Measurements from ENCODE around the gene AIP.
A peak's percentile ranks its signal among the peaks of the same experiment; 100 is the strongest.
"Not testable (repeated sequence)": the region's sequence is repeated elsewhere in the genome, so short reads cannot be mapped to it uniquely, and the experiment has no call there.

Gene AIP

GRCh38 chr11:67472882-67473281 is 9.9 kb upstream of the AIP start:
- Histone ChIP-seq H4K20me1 (ENCODE audit: insufficient read depth, low read length) (no peaks in the 10 kb centered on the region), H3K4me3 (ENCODE audit: low read length) (no peak overlapping the region), H2AFZ (ENCODE audit: low read depth, low read length) (no peak overlapping the region), H3K4me2 (ENCODE audit: low read length) (no peak overlapping the region), H3K27ac (ENCODE audit: low read length) (no peak overlapping the region), H3K4me1 (ENCODE audit: low read length) (peaks cover 31% of the 10 kb centered on the region), H3K27me3 (ENCODE audit: low read depth, low read length) (no peaks in the 10 kb centered on the region), H3K9ac (ENCODE audit: low read length) (no peak overlapping the region), H3K79me2 (ENCODE audit: low read length) (peaks cover 7% of the 10 kb centered on the region; the same call in 1 of the 2 replicates), H3K36me3 (replicated peaks; ENCODE audit: low read depth, low read length) (no peaks in the 10 kb centered on the region), H3K9me3 (ENCODE audit: insufficient read depth, low read length) (no peaks in the 10 kb centered on the region)
- TF ChIP-seq EZH2phosphoT487 (IDR thresholded peaks at IDR 0.05; ENCODE audit: low read depth) = no peak
- TF ChIP-seq, protein P1, sequence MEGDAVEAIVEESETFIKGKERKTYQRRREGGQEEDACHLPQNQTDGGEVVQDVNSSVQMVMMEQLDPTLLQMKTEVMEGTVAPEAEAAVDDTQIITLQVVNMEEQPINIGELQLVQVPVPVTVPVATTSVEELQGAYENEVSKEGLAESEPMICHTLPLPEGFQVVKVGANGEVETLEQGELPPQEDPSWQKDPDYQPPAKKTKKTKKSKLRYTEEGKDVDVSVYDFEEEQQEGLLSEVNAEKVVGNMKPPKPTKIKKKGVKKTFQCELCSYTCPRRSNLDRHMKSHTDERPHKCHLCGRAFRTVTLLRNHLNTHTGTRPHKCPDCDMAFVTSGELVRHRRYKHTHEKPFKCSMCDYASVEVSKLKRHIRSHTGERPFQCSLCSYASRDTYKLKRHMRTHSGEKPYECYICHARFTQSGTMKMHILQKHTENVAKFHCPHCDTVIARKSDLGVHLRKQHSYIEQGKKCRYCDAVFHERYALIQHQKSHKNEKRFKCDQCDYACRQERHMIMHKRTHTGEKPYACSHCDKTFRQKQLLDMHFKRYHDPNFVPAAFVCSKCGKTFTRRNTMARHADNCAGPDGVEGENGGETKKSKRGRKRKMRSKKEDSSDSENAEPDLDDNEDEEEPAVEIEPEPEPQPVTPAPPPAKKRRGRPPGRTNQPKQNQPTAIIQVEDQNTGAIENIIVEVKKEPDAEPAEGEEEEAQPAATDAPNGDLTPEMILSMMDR (IDR thresholded peaks at IDR 0.05; ENCODE audit: low read depth, low read length) = no peak

GRCh38 chr11:67476692-67477091 is 6.1 kb upstream of the AIP start:
- H2AFZ ChIP-seq (ENCODE audit: low read depth, low read length); H3K9me3 ChIP-seq (ENCODE audit: insufficient read depth, low read length); H3K4me1 ChIP-seq (ENCODE audit: low read length); H3K4me2 ChIP-seq (ENCODE audit: low read length); H4K20me1 ChIP-seq (ENCODE audit: insufficient read depth, low read length); H3K9ac ChIP-seq (ENCODE audit: low read length); H3K36me3 ChIP-seq (replicated peaks; ENCODE audit: low read depth, low read length); H3K4me3 ChIP-seq (ENCODE audit: low read length); H3K27me3 ChIP-seq (ENCODE audit: low read depth, low read length); H3K27ac ChIP-seq (ENCODE audit: low read length); H3K79me2 ChIP-seq (ENCODE audit: low read length): not testable (repeated sequence)

DNA sequence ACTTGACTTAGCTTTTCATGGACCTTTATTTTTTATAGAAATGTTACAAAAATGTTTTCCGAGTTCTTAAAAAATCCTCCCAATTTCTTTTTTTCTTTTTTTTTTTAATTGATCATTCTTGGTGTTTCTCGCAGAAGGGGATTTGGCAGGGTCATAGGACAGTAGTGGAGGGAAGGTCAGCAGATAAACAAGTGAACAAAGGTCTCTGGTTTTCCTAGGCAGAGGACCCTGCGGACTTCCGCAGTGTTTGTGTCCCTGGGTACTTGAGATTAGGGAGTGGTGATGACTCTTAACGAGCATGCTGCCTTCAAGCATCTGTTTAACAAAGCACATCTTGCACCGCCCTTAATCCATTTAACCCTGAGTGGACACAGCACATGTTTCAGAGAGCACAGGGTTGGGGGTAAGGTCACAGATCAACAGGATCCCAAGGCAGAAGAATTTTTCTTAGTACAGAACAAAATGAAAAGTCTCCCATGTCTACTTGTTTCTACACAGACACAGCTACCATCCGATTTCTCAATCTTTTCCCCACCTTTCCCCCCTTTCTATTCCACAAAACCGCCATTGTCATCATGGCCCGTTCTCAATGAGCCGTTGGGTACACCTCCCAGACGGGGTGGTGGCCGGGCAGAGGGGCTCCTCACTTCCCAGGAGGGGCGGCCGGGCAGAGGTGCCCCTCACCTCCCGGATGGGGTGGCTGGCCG is 5.3 kb upstream of the AIP start:
- not testable (repeated sequence) for H3K4me2 ChIP-seq (ENCODE audit: low read length); H3K36me3 ChIP-seq (replicated peaks; ENCODE audit: low read depth, low read length); H3K79me2 ChIP-seq (ENCODE audit: low read length); H4K20me1 ChIP-seq (ENCODE audit: insufficient read depth, low read length); H3K27ac ChIP-seq (ENCODE audit: low read length); H3K4me1 ChIP-seq (ENCODE audit: low read length); H3K27me3 ChIP-seq (ENCODE audit: low read depth, low read length); H3K9me3 ChIP-seq (ENCODE audit: insufficient read depth, low read length); H2AFZ ChIP-seq (ENCODE audit: low read depth, low read length); H3K9ac ChIP-seq (ENCODE audit: low read length); H3K4me3 ChIP-seq (ENCODE audit: low read length)

DNA sequence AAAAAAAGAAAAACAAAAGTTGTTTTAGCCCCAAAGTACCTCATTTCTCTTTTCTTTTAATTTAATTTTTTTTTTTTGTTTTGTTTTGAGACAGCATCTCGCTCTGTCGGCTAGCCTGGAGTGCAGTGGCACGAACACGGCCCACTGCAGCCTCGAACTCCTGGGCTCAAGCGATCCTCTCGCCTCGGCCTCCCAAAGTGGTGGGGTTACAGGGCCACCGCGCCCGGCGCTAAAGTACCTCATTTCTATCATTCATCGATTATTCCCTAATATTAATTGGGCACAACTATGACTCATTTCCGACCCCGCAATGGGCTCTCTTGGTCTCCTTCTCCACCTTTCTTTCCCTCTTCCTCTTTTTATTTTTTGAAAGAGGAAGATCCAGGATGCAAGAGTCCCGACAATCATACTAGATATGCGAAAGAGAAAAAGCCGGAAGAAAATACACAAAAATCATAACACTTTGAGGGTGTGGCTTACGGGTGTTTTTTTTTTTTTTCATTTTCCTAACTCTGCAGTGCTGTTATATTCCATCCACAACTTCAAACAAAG is 475 bp upstream of the AIP start:
- Histone ChIP-seq H3K9ac (ENCODE audit: low read length) (peak overlapping the region; percentile 68), H3K4me1 (ENCODE audit: low read length) (peaks cover 49% of the 10 kb centered on the region), H3K27me3 (ENCODE audit: low read depth, low read length) (0 out of 2 replicates have a peak, but pooled peaks cover 5% of the 10 kb centered on the region), H3K9me3 (ENCODE audit: insufficient read depth, low read length) (no peaks in the 10 kb centered on the region), H2AFZ (ENCODE audit: low read depth, low read length) (peak overlapping the region; percentile 25), H4K20me1 (ENCODE audit: insufficient read depth, low read length) (peaks cover 6% of the 10 kb centered on the region; the same call in 1 of the 2 replicates), H3K27ac (ENCODE audit: low read length) (peak overlapping the region; percentile 82), H3K79me2 (ENCODE audit: low read length) (peaks cover 35% of the 10 kb centered on the region), H3K36me3 (replicated peaks; ENCODE audit: low read depth, low read length) (peaks cover 7% of the 10 kb centered on the region), H3K4me2 (ENCODE audit: low read length) (peak overlapping the region; percentile 95), H3K4me3 (ENCODE audit: low read length) (peak overlapping the region; percentile 76)
- TF ChIP-seq EZH2phosphoT487 (IDR thresholded peaks at IDR 0.05; ENCODE audit: low read depth) = no peak
- TF ChIP-seq, protein P1 (IDR thresholded peaks at IDR 0.05; ENCODE audit: low read depth, low read length) = no peak
